Measurements from ENCODE around the gene SMO.

DNA sequence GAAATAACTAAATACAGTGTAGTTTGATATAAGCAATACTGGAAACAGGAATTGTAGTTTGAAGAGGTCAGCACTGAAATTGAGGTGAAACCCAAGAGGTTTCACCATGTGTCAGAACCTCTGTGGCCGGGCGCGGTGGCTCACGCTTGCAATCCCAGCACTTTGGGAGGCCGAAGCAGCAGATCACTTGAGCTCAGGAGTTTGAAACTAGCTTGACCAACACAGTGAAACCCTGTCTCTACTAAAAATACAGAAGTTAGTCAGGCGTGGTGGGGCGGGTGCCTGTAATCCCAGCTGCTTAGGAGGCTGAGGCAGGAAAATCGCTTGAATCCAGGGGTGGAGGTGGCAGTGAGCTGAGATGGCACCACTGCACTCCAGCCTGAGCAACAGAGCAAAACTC, 50.1 kb downstream of the SMO start:
- TF ChIP-seq, protein P1, sequence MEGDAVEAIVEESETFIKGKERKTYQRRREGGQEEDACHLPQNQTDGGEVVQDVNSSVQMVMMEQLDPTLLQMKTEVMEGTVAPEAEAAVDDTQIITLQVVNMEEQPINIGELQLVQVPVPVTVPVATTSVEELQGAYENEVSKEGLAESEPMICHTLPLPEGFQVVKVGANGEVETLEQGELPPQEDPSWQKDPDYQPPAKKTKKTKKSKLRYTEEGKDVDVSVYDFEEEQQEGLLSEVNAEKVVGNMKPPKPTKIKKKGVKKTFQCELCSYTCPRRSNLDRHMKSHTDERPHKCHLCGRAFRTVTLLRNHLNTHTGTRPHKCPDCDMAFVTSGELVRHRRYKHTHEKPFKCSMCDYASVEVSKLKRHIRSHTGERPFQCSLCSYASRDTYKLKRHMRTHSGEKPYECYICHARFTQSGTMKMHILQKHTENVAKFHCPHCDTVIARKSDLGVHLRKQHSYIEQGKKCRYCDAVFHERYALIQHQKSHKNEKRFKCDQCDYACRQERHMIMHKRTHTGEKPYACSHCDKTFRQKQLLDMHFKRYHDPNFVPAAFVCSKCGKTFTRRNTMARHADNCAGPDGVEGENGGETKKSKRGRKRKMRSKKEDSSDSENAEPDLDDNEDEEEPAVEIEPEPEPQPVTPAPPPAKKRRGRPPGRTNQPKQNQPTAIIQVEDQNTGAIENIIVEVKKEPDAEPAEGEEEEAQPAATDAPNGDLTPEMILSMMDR (IDR thresholded peaks at IDR 0.05; ENCODE audit: poor library complexity): no peak
- no peak for TF ChIP-seq EZH2 (IDR thresholded peaks at IDR 0.05; ENCODE audit: borderline replicate concordance)

Data from hepatocyte (in vitro differentiated cells).